COLO829 (cell line): ENCODE measurements around the gene EHBP1L1.

ENCODE experiments used
- DNase-seq: peaks from one replicate; pipeline ENCODE4 v3.0.0; 2012; ENCODE audit warnings: low spot score

Gene EHBP1L1

DNA sequence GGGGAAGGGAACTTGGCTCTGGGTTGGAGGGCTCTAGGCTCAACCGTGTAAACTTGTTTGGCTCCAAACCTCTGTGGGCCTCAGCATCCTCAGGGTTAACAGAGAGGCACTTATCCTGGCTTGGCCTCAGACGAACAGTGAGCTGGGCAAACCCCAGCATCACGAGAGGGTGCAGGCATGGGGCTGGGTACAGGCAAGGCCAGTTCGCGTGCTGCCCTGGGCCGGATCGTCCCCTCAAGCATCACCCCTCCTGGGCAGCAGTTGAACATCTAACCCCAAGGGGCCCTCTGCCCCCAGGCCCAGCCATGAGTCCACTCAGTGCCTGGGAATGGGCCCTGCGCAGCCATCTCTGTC lies 1.9 kb downstream of the EHBP1L1 start:
- DNase-seq: no peak

DNA sequence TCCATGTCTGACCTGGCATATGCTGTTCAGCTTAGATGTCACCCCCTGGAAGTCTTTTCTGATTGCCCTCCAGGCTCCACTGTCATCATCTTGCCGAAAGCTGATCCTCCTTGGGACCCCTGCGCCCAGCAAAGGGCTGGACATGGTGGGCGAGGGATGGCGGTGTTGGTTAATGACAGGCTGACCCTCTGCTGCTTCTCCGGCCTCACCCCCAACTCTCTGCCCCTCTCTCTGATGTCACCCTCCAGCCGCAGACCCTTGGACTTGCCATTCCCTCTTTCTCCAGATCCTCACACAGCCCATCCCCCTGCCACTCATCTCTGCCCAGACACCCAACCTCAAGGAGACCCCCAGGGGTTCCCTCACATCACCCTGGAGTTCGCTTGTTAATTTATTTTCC lies 2.3 kb downstream of the EHBP1L1 start:
- no peak for DNase-seq

DNA sequence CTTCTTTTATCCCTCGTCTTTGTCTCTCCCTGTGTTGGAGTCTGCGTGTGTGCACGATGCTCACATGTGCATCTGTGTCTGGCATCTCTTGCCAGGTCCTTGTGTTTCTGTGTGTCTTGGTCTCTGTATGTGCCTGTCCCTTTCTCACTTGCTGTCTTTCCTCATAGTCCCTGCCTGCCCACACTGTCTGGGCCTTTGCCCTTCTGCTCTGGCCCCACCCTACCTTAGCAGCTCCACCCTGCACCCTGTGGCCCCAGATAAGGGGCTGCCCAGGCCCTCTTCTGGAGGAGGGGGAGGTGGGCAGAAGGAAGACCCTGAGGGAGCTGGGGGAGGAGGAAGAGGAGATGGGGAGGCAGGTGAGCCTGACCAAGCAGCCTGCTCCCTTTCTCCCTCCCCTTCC lies 2.8 kb downstream of the EHBP1L1 start:
- no peak for DNase-seq

DNA sequence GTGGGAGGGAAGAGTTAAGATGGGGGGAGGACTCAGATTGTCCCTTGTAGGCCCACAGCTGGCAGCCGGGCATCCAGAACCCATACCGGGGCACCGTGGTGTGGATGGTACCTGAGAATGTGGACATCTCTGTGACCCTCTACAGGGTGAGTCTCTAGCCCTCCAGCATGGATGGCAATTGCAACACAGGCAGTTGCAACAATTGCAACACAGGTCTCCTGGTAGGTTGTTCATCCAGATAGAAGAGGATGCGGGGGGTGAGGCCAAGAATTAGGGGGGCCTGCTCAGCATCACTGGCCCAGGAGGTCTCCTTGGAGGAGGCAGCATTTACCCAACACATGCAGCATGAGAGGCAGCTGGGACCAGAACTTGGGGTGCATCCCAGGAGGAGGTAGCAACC lies 3.4 kb downstream of the EHBP1L1 start:
- no peak for DNase-seq

DNA sequence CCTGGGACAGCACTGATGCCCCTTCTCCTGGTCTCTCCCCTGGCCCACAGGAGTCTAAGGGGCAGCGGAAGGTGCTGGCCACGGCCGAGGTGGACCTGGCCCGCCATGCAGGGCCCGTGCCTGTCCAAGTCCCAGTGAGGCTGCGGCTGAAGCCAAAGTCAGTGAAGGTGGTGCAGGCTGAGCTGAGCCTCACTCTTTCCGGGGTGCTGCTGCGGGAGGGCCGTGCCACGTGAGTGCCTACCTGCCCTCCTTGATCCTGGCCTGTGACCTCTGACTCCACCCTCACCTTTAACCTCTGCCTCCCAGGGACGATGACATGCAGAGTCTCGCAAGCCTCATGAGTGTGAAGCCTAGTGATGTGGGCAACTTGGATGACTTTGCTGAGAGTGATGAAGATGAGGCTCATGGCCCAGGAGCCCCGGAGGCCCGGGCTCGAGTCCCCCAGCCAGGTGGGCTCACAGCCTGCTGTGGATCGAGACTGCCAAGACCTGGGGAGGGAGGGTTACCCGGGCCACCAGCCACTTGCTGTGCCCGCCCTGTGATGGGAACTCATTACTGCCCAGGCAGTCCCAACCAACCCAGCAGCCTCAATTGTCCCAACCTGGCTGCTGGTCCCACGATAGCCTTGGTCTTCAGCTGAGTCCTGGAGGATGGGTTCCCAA lies 4.3 kb downstream of the EHBP1L1 start:
- DNase-seq: no peak

DNA sequence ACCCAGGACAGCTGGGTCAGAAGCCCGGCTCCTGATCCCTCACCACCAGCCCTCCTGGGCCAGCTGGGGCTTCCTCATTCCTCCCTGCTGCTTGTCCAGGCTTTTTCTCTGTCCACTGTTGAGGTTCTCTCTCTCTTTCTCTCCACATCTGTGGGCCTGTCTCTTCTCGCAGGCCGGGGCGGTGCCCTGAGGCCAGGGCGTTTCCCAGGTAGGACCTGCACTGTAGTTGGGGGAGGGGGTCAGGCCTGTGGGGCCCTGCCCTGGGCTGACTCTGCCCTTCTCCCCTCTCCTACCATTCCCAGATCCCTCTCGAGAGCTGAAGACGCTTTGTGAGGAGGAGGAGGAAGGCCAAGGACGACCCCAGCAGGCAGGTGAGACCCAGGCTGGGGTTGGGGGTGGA lies 4.9 kb downstream of the EHBP1L1 start:
- DNase-seq: no peak

DNA sequence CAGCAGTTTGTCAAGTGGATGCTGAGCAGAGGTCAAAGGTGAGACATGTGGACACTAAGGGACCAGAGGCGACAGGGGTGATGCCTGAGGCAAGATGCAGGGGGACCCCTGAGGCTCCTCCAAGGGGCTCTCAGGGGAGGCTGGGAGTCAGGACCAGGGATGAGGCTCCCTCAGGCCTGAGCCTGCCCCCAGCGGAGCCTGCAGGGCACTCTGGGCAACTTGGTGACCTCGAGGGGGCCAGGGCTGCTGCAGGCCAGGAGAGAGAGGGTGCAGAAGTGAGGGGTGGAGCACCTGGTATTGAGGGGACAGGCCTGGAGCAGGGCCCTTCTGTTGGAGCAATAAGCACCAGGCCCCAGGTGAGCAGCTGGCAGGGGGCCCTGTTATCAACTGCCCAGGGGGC lies 6.1 kb downstream of the EHBP1L1 start:
- DNase-seq: no peak

DNA sequence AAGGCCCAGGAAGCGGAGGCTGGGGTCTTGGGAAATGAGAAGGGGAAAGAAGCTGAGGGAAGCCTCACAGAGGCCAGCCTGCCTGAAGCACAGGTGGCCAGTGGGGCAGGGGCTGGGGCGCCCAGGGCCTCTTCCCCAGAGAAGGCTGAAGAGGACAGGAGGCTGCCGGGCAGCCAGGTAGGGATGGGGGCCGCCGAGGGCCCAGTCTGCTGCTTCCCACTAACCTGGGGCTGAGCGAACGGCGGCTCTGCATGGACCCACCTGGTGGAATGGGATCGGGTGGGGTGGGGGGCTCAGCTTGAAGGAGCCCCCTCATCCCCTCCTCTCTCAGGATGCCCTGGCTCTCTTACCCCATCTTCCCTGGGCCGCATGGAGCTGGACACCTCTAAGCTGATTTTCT lies 7.7 kb downstream of the EHBP1L1 start:
- DNase-seq: no peak

DNA sequence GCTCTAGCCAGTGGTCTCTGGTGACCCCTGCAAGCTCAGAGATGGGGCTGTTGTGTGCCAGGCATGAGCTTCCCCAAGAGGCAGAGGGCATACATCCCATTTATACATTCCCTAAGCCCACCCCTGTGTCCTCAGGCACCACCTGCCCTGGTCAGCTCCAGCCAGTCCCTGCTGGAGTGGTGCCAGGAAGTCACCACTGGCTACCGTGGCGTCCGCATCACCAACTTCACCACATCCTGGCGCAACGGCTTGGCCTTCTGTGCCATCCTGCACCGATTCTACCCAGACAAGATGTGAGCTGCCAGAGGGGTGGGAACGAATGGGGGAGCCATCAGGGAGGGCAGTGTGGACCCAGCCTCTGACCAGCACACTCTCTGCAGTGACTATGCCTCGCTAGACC lies 8.3 kb downstream of the EHBP1L1 start:
- no peak for DNase-seq

DNA sequence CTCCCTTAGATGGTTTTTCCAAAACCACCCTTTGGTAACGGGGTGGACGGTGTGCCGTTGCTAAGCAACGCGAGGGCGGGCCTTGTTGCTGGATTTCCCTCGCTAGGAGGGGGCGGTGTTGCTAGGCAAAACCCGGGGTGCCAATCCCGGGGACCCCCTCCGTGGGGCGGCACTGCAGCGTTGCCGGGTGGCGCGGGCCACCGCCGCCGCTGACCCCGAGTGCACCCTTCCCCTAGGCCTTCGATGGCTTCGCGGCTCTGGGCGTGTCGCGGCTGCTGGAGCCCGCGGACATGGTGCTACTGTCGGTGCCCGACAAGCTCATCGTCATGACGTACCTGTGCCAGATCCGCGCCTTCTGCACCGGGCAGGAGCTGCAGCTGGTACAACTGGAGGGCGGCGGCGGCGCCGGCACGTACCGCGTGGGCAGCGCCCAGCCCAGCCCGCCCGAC lies 8.9 kb downstream of the EHBP1L1 start:
- DNase-seq: no peak

DNA sequence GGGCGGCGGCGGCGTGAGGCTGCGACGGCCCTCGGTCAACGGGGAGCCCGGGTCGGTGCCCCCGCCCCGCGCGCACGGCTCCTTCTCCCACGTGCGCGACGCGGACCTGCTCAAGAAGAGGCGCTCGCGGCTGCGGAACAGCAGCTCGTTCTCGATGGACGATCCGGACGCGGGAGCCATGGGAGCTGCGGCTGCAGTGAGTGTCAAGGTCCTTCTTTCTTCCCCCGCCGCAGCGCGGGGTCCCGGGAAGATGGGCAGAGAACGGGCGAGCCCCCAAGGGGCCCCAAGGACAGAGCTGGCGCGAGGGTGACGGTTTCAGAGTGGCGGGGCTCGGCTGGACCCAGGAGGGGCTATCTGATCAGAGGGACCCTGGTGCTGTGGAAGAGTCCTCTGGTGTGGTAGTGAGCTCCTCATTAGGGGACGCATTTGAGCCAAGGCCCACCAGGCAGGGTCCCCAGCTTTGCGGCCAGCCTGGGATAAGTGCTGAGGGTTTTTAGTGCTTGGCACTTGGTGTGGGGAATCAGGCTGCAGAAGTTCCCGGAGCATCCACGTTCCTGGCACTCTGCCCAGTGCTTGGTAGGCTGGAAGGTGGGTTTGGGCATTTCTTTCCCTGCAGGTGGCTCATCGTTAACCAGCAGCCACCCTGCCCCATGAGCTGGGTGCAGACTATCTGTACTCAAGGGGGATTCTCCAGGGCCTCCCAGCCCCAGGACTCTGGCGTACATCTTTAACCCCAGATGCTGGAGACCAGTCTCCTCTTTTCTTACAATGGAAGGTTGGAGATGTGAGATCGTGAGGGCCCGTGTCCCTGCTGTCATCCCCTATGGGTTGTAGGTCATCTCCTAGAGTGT lies 9.8 kb downstream of the EHBP1L1 start:
- DNase-seq: no peak

DNA sequence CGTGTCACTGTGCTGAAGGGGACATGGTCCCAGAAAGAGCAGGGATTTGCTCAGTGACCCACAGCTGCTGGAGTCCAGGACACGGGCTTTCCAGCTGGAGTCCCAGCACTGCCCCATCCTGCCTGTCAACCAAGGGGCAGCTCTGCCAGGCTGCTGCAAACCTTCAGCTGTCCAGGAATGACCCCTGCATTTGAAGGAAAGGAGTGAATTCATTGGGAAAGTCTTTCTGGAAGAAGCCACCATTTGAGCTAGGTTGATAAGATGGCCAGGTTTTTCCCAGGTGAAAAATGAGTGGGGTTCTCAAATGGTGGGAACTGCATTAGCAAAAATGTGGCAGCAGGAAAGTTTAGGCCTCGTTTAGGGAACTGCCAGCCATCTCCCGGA lies 10.4 kb downstream of the EHBP1L1 start:
- DNase-seq: no peak

DNA sequence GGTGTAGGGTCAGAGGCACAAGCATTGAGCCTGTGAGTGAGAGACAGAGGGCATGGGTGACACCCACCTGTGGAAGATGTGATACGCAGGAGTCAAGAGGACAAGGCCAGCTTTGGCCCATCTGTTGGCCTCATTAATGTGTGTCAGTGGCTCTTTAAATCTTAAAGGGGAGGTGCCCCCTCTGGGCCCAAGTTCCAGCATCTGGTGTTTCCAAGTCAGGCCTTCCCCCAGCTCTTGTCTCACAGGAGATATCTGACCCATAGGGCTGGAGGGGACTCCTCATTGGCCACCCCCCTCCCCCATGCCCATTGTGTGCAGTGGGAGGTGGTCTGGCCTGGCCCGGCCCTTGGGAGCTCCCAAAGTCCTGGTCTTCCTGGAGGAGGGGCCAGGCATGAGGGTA lies 10.8 kb downstream of the EHBP1L1 start:
- DNase-seq: no peak

DNA sequence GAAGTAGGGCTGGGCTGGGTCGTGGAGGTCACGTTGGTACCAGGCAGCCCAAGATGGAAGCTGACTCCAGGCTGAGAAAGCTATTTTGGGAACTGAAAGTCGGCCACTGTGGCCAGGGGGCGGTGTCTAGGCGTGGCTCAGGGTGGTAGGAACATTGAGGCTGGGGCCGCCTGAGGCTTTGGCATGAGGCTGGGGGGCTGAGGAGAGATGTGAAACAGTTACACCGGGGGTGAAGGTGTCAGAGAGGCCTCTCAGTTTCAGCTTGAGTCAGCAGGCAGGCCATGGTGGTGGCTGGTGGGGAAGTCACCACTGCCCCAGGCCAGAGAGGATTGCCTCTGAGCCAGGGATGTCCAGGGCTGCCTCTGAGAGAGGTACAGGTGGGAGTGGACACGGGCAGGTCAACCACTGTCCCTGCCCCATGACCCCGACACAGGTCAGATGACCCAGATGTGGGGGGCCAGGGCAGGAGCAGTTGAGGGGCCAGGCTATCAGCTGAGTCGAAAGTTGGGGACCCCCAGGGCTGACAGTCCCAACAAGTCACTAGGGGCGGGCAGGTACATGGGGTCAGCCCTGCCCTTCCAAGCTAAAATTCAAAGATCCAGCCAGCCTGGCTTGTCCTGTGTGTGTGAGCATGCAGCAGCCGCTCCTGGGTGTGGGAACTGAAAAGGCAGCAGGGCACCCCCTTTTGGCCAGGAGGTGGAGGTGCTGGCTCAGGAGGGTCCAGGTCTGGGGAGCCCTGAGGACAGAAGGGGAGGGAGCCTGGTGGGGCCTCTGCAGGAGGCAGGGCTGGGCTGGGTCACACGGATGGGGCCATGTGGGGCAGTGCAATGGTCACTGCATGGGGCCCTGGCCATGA lies 12.6 kb downstream of the EHBP1L1 start:
- DNase-seq: no peak

DNA sequence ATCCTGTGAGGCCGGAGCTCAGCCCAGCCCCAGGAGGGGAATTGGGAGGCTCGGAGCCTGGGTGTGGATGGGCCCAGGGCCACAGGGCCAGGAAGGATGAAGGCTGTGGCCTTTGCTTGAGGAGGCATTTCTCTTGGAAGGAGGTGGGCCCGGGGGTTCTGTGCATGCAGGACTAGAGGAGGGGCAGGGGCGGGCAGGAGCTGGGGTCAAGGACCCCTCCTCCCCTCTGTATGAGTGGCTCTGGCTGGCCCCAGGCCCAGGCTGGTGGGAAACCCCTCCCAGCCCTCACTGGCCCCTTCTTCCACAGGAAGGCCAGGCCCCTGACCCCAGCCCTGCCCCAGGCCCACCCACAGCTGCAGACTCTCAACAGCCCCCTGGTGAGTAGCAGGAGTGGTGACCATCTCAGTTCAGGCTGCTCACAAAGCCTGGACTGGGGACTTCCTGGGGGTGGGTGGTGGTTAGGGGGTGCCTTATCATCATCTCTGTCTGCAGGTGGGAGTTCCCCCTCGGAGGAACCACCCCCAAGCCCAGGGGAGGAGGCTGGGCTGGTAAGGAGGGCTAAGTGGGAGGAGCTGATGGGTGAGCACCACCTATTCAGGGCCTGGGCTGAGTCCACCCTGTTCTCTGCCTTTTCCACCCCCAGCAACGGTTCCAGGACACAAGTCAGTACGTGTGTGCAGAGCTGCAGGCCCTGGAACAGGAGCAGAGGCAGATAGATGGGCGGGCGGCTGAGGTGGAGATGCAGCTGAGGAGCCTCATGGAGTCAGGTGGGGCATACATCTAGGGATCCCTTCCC lies 13.8 kb downstream of the EHBP1L1 start:
- DNase-seq: no peak

DNA sequence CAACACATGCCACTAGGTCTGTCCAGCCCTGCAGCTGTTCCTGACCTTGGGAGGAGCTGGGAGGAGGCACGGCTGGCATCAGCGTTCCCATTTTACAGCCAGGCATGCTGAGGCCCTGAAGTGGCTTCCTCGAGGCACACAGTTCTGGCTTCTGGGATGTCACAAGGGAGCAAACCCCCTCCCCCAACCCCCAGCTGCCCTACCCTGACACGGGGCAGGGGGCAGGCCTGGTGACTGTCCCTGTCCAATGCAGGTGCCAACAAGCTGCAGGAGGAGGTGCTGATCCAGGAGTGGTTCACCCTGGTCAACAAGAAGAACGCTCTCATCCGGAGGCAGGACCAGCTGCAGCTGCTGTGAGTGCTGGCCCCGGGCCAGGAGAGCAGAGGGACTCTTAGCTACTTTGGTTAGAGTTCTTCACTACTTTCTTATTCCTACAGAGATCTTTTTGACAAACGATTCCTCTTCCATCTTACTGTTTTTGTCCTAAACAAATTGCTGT lies 14.4 kb downstream of the EHBP1L1 start:
- DNase-seq: no peak

DNA sequence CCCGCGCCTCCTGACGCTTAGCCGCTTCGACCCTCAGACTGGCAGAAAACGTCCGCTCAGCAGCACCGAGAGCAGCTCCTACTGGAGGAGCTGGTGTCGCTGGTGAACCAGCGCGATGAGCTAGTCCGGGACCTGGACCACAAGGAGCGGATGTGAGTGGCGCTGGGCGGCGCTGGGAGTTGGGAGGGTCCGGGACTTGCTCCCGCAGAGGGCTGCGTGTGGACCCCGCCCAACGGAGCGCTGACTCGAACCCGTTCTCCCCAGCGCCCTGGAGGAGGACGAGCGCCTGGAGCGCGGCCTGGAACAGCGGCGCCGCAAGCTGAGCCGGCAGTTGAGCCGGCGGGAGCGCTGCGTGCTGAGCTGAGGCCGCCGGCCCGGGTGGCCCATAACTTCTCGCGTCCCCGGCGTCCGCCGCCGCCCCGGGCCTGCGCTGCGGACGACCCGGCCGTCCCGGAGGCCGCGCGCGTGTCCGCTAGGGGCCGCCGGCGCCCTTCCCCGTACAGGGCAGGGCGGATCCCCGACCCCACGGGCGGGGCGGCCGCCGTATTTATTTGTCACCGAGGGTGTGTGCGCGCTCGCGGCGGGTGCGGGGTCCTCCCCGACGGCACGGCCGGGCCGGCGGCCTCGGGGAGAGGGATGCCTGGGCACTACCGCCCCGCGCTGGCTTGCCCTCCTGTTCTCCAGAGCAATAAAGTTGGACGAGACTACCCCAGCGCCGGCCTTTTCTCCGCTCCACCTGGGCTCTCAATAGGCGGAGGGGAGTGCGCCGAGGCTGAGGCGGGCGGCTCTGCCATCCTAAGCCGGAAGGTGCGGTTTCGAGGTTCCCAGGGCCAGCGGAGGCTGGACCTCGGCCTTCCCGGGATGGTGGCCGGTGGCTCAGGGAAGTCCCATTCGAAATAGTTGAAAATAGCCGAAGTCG lies 16.3 kb downstream of the EHBP1L1 start:
- no peak for DNase-seq

DNA sequence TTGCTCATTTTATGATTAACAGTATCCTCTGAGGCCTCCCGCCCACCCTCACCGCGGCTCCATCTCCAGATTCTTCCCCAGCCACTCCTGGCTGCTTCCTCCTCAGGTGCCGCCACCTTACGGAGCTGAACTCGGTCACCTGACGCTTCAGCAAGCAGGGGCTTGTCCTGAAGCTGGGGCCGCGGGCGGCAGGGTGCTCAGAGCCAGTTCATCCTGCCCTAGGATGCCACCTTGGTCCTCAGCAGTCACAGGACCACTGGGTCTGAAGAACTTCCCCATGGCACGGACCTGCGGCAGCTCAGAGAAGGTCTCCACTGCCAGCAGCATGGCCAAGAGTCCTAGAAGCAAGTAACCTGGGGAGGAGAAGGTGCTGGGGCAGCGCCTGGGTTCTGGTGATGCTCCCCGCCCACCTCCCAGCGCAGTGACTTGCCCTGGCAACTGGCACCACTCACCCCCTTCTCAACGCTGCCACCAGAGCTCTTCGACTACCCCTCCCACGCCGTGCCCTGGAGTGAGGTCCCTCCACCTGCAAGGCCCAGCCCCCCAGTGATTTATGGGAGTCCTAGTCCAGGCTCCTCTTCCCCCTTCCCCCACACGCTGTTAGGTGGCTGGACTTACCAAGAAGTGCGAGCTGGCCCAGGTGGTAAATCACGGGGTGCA lies 17.1 kb downstream of the EHBP1L1 start:
- no peak for DNase-seq

DNA sequence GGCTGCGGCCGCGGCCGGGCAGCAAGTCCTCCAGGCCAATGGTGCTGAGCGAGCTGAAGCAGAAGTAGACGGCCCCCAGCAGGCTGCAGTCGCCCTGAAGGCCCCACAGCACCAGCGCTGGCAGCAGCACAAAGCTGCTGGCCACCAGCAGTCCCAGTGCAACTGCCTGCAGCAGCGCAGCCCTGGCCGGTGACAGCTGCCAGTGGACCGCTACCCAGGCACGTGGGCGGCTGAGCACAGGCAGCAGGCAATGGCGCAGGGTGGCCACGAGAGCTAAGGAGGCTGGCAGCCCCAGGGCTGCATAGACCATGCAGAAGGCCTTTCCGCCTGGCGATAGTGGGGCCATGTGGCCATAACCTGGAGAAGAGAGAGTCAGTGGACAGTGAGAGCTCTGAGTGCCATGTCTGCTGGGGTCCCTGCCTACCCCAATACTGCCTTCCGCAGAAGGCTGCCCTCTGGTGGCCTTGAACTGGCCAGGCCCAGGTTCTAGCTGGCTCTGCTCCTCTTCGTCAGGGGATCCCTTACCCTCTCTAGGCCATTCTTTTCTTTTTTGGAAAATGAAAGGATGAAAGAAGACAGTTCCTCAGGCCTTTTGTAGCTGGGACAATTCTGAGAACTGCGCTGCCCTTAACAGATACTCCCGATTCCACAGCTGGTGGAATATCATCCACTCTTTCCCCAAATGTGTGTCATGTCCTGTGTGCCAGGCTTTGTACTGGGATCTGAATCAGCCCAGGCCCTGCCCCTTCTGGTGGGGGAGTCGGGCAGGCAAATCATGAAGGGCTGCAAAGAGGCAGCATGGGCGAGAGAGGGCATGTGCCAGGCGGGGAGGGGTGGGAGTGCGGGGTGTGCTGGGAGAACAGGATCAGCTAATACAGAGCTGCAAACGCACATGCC lies 17.9 kb downstream of the EHBP1L1 start:
- DNase-seq: no peak
